Mucosa of descending colon (tissue), 3 donors: ENCODE results near the gene MCOLN1. TPM values are rescaled to one million over a fixed set of nuclear protein-coding genes. Genes with fewer than 3 reads are reported as not detected.
A peak's percentile ranks its signal among the peaks of the same experiment; 100 is the strongest.

Source experiments
- ATAC-seq: fragments of 200-7000 bp; cut with Tn5 transposase; one replicate; pipeline ENCODE4 v1.9.1; 2020; ENCODE audit warnings: mild to moderate bottlenecking, moderate library complexity
- DNase-seq, 3 donors: peaks; one replicate each; pipeline ENCODE4 v3.0.0-alpha.2; 2020
- H3K36me3 ChIP-seq: fragments of 200-600 bp; one replicate; pipeline ENCODE4 v1.8.0; 2021; ENCODE audit warnings: low read depth, mild to moderate bottlenecking
- H3K4me1 ChIP-seq: fragments of 200-600 bp; one replicate; pipeline ENCODE4 v1.8.0; 2021; ENCODE audit warnings: low read depth, mild to moderate bottlenecking
- H3K4me3 ChIP-seq: fragments of 200-600 bp; one replicate; pipeline ENCODE4 v1.8.0; 2021; ENCODE audit warnings: mild to moderate bottlenecking
- H3K9me3 ChIP-seq: fragments of 200-600 bp; one replicate; pipeline ENCODE4 v1.8.0; 2021; ENCODE audit warnings: mild to moderate bottlenecking
- CTCF ChIP-seq: fragments of 200-600 bp; IDR thresholded peaks from one replicate; pipeline ENCODE4 v1.8.0; 2022; ENCODE audit warnings: antibody characterized with exemption, mild to moderate bottlenecking
- intact Hi-C, 2 donors: fragments of 100-400 bp; cut with DNase I in 1 of 2; cut with micrococcal nuclease in 1 of 2; formaldehyde crosslinking; loops; one replicate each; pipeline versions ENCODE4 v1.11.0 to v1.11.1; 2022; cut with DNase I, micrococcal nuclease
- total RNA-seq, 3 donors: library from RNA; stranded (reverse); fragmentation: NEBNext Ultra II Directional in 2 of 3; extraction: Animal tissue kit (Norgen Biotek cat#: 25700) in 2 of 3; gene quantifications; one replicate each; pipeline versions ENCODE4 v1.2.1 to v1.2.4, GENCODE V29; 2021 to 2023
- donor health status: DM: no; HTN: no; CAD: no; lungs with moderate emphysema.
- donor health status: DM: no; HTN: no; CAD: no.
- donor health status: DM: no; HTN: yes; CAD: no.

Gene MCOLN1
- total RNA-seq, 3 donors from 2014 or later: 29.5 to 40.1 (median 31.7) TPM

- ATAC-seq (peak; percentile 1), DNase-seq (no peak)
- Histone ChIP-seq H3K36me3 (no peaks in the 10 kb centered on the region), H3K4me3 (no peak overlapping the region), H3K4me1 (peaks cover 2% of the 10 kb centered on the region), H3K9me3 (no peaks in the 10 kb centered on the region)
- no peak for TF ChIP-seq CTCF
- intact Hi-C loops: no loop called here
Observed at GRCh38 chr19:7478173-7478842, 44.1 kb upstream of the MCOLN1 start.

- no peak for TF ChIP-seq CTCF
- Histone ChIP-seq H3K9me3 (no peaks in the 10 kb centered on the region), H3K4me3 (no peak overlapping the region), H3K4me1 (peaks cover 7% of the 10 kb centered on the region), H3K36me3 (no peaks in the 10 kb centered on the region)
- no peak for DNase-seq
- intact Hi-C loops: no loop called here
- no peak for ATAC-seq
Observed at GRCh38 chr19:7478843-7479227, 43.6 kb upstream of the MCOLN1 start.

DNA sequence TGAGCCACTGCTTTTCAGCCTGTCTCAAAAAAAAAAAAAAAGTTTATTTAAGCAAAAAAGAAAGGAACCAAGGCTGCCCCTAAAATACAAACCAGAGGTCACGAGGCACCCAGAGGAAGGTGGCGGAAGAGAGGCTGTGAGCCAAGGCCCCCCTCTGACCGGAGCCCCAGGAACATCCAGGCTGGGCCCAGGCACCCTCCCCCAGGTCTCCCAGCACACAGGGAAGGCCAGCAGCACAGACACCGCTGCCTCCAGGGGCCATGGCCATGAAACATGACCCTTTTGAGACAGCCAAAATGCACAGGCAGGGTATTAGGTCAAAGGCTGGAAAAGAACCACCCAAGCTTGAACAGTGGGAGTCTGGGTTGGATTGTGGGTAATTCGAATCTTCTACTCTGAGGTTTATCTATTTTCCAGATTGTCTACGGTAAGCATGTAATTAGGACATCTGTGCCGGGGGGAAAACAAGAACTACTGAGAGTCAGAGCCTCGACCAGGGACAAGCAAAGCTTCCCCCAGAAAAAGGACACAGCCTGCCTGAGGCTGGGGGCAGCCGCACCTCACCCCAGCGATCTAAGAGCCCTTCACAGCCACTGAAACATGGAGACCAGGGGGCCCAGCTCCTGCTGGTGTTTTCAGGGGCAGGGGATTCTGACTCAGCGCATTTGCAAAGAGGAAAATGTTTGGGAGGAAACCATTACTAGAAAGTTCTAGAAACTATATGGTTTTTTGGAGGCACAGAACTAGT, 42.0 kb upstream of the MCOLN1 start:
- Histone ChIP-seq H3K9me3 (no peaks in the 10 kb centered on the region), H3K4me1 (peaks cover 7% of the 10 kb centered on the region), H3K4me3 (no peak overlapping the region), H3K36me3 (no peaks in the 10 kb centered on the region)
- DNase-seq (peak in 1 of 3 donors; percentile 16), ATAC-seq (no peak)
- TF ChIP-seq CTCF: no peak
- intact Hi-C loops: no loop called here

DNA sequence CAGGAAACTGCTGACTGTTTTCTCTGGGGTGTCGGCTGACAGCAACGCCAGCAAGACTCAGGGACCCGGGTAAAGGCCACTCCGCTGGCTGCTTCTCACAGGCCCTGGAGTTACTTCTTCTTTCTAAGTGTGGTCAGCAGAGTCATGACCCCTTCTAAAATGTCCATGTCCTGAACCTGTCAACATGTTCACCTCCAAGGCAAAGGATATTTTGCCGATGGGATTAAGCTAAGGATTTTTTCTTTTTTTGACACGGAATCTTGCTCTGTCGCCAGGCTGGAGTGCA, 41.5 kb upstream of the MCOLN1 start:
- DNase-seq: peak in 1 of 3 donors; percentile 33
- H3K4me1 ChIP-seq: peaks cover 7% of the 10 kb centered on the region
- H3K9me3 ChIP-seq: no peaks in the 10 kb centered on the region
- TF ChIP-seq CTCF: no peak
- no peak overlapping the region for H3K4me3 ChIP-seq
- no peak for ATAC-seq
- no peaks in the 10 kb centered on the region for H3K36me3 ChIP-seq
- intact Hi-C loops: no loop called here

DNA sequence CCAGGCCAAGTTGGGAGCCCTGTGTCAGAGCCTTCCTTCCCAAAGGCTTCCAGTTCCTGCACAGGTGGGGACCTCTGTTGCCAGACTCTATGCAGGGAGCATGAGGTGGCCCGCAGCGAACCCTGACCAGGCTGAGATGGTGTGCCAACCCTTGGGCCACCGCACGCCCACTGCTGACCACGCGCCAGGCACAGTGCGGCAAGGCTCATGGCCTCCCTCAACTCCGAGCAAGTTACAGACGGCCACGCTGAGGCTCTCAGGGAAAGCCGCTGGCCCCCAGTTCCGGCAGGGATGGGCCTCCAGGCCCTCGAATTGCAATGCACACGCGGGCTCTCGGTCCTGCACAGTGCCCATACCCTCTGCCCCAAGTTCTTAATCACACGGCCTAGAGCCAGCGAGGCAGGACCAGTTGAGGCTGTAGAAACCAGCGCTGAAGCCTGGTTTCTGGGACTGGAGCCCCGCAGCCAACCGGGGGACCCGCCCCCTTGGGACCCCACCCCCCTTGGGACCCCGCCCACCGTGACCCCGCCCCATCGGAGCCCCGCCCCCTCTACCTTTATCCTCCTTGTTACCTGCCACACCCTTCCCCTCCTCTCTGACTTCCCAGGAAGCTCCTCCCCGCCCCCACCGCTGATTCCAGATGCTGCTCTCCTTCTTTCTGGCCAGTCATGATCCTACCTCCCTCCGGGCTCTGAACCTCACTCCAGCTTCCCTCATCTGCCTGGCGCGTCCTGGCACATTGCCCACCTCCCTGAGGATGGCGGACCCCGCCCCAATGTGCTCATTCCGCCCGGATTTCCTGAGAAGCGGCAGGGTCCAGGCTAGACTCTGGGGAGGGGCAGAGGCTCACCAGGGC, 39.6 kb upstream of the MCOLN1 start:
- Histone ChIP-seq H3K4me3 (no peak overlapping the region), H3K4me1 (peaks cover 7% of the 10 kb centered on the region), H3K36me3 (no peaks in the 10 kb centered on the region), H3K9me3 (no peaks in the 10 kb centered on the region)
- peak; percentile 80 for ATAC-seq
- no peak for TF ChIP-seq CTCF
- intact Hi-C loops: no loop called here
- peak; percentile 75 to 82 (median 77) for DNase-seq
